GM13977 (cell line): Measurements from ENCODE around the gene KATNB1.
"Not testable (repeated sequence)": the region's sequence is repeated elsewhere in the genome, so short reads cannot be mapped to it uniquely, and the experiment has no call there.

Experiments
- DNase-seq: peaks from one replicate; pipeline ENCODE4 v3.0.0; 2012; ENCODE audit warnings: low spot score
- in situ Hi-C: fragments of 300-500 bp; cut with MboI; formaldehyde crosslinking; loops from one replicate; pipeline ENCODE4 v1.12.0; 2022; ENCODE audit warnings: low sequenced_read_pairs, low pct_unique_long_range_greater_than_20kb, mixed read lengths, inconsistent platforms; ENCODE audit not compliant: unreplicated experiment
- TF ChIP-seq, protein P1 (sequence below): IDR thresholded peaks from 2 replicates; pipeline ENCODE4 v1.5.1; 2012; ENCODE audit warnings: mild to moderate bottlenecking, control low read depth; ENCODE audit not compliant: insufficient read depth; ENCODE audit errors: extremely low read depth, missing control alignments

The KATNB1 gene

DNA sequence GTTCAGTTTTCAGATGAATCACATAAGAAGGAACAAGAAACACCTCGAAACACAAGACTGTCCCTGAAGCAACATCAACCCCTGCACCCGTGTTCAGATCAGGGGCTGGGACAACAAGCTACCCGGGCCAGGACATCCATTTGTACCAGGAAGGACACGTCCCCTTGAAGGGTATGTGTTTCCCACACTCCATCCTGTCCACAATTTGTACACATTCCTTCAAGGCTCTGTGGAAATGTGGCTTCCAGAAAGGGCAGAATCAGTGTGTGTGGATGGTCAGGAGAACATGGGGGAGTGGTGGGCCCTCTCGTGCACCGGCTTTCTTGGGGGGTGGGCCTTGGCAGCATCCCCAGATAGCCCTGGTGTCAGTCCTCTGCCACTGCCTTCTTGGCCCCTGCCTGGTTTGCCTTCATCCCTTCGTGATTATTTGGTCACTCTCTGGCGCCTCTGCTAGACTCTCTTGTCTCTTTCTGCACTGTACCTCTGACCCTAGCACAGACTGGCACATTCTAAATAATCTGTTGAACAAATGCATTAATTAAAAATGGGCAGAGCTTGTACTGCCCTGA is 56.4 kb downstream of the KATNB1 start:
- no peak for DNase-seq
- in situ Hi-C loops: no loop called here
- TF ChIP-seq, protein P1, sequence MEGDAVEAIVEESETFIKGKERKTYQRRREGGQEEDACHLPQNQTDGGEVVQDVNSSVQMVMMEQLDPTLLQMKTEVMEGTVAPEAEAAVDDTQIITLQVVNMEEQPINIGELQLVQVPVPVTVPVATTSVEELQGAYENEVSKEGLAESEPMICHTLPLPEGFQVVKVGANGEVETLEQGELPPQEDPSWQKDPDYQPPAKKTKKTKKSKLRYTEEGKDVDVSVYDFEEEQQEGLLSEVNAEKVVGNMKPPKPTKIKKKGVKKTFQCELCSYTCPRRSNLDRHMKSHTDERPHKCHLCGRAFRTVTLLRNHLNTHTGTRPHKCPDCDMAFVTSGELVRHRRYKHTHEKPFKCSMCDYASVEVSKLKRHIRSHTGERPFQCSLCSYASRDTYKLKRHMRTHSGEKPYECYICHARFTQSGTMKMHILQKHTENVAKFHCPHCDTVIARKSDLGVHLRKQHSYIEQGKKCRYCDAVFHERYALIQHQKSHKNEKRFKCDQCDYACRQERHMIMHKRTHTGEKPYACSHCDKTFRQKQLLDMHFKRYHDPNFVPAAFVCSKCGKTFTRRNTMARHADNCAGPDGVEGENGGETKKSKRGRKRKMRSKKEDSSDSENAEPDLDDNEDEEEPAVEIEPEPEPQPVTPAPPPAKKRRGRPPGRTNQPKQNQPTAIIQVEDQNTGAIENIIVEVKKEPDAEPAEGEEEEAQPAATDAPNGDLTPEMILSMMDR: no peak

DNA sequence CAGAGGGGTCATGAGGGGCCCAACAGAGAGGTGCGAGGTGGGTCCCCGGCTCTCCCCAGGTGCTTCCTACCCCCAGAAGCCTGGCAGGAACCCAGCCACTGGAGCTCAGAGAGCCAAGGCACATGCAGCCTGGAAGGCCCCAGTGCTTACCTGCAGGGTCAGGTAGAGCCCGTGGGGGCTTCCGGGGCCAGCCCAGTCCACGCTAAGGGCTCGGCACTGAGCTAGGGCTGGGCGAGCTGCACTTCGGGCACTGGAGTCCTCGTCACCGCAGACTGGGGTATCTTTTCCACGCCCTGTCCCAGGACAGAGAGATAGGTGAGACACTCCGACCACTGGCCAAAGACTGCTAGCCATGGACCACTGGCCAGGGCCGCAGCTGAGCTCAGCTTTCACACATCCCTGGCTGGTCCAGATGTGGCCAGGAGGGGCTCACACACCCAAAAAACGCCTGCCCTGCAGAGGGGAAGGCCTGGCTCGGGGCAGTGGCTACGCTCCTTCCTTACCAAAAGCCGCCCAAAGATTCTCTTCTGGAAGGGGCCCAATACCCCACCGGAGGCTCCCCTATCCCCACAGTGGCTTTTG is 59.4 kb downstream of the KATNB1 start:
- in situ Hi-C loops: no loop called here
- DNase-seq: no peak
- TF ChIP-seq, protein P1: no peak

DNA sequence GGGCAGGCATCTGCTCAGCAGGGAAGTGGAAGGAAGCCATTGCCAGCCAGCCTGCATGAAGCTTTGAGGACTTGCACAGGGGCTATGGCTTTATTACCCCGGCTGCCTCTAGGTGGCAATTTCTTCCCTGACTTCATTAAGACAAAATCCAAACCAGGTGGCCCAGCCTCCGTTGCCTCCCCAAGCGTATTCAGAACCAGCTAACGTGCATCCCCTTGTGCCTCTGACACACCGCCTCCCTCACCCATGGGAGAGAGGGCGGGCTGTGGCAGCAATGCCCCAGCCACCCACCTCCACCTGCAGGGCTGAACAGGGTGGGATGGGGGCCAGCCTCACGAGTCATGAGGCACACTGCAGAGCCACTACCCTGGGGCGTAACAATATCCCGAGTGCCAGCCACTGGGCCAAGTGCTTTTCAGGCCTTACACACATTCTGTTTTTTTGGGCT is 59.9 kb downstream of the KATNB1 start:
- TF ChIP-seq, protein P1: peak; percentile 57
- in situ Hi-C loops: no loop called here
- peak; percentile 79 for DNase-seq

DNA sequence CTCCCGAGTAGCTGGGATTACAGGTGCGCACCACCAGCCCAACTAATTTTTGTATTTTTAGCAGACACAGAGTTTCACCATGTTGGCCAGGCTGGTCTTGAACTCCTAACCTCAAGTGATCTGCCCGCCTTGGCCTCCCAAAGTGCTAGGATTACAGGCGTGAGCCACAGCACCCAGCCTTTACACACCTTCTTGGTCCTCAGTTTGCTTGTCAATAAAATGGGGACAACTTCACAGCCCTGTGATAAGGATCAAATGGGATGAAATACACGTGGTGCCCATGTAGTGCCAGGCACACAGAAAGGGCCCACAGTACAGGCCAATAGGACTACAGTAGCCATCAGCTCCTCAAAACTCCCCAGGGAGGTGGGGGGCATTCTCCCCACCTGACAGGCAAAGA is 60.4 kb downstream of the KATNB1 start:
- in situ Hi-C loops, DNase-seq: not testable (repeated sequence)

DNA sequence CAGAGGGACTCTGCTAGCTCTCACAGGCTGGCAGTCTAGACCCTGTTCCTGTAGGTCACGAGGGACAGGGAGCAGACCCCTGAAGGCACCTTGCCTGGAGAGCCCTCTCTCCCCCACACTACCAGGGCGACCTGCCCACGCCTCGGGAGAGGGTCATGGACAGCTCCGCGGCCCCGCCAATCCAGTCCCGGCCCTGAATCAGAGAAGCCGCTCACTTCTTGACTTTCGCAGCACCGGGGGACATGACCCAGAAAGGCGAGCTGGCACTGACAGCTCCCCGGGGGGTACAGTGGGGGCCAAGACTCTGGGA is 61.6 kb downstream of the KATNB1 start:
- DNase-seq: no peak
- TF ChIP-seq, protein P1: no peak
- in situ Hi-C loops: no loop called here

DNA sequence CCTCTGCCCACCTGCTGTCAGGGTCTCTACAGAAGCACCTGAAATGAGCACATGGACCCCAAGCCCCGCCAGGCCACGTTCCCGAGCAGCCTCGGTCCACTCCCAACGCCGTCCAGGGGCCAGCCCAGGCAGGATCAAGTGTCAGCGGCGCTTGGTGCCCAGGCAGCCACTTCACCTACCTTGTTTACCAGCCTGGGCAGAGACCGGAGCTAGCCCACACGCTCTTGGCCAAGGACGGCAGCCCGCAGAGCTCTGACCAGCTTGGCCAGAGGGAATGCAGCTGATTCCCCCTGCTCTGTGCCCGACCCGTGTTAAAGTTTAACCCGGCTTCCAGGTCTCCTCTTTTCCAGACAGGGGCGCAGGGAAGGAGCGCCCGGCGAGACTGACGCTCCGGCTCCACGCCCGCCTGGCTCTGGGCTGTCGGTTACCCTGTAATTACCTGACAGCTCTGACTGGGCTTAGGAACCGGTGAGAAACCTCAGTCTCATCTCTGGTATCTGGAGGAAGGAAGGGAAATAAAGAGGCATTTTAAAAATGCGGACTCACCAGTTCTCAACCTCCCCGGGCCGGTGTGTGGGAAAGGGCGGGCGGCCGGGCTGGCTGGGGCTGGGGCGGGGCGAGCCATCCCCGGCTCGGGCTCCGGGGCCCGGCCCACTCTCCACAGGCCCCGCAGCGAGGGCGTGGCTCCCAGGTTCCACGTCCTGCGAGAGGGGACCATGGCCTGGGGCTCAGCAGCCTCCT is 62.1 kb downstream of the KATNB1 start:
- DNase-seq: no peak

More for the DNA sequence above, 62.1 kb downstream of the KATNB1 start:
- TF ChIP-seq, protein P1: no peak
- in situ Hi-C loops: no loop called here
